HG03521 (cell line): Measurements from ENCODE around the gene GMEB2.

Experiments
- ATAC-seq: cut with Tn5 transposase; IDR thresholded peaks from one replicate; pipeline ENCODE4 v1.9.1; 2021; ENCODE audit warnings: mild to moderate bottlenecking, moderate library complexity; ENCODE audit not compliant: unreplicated experiment

Gene GMEB2

GRCh38 chr20:63590218-63591146 is 36.4 kb downstream of the GMEB2 start:
- ATAC-seq = no peak

GRCh38 chr20:63589261-63590217 is 37.4 kb downstream of the GMEB2 start:
- no peak for ATAC-seq

GRCh38 chr20:63588641-63589041 is 38.3 kb downstream of the GMEB2 start:
- no peak for ATAC-seq

GRCh38 chr20:63587776-63588591 is 38.9 kb downstream of the GMEB2 start:
- ATAC-seq = no peak

- no peak for ATAC-seq
Observed at GRCh38 chr20:63587256-63587655, 39.6 kb downstream of the GMEB2 start.

- ATAC-seq = no peak
Observed at GRCh38 chr20:63586797-63587196, 40.1 kb downstream of the GMEB2 start.

GRCh38 chr20:63585616-63586565 is 41.0 kb downstream of the GMEB2 start:
- no peak for ATAC-seq

- no peak for ATAC-seq
Observed at GRCh38 chr20:63582382-63583063, 44.4 kb downstream of the GMEB2 start.

- ATAC-seq = no peak
Observed at GRCh38 chr20:63580796-63581461, 46.0 kb downstream of the GMEB2 start.

- ATAC-seq = no peak
Observed at GRCh38 chr20:63579017-63579694, 47.7 kb downstream of the GMEB2 start.

- ATAC-seq = no peak
Observed at GRCh38 chr20:63578224-63579016, 48.5 kb downstream of the GMEB2 start.

- no peak for ATAC-seq
Observed at GRCh38 chr20:63577317-63577894, 49.5 kb downstream of the GMEB2 start.

GRCh38 chr20:63576311-63576710 is 50.6 kb downstream of the GMEB2 start:
- ATAC-seq = no peak

GRCh38 chr20:63574829-63575743 is 51.8 kb downstream of the GMEB2 start:
- ATAC-seq = no peak

GRCh38 chr20:63574156-63574828 is 52.6 kb downstream of the GMEB2 start, which contains the start of gene HELZ2:
Gene HELZ2 (minus strand): TSS chr20:63574239. CDS start chr20:63572385, 1,854 bp downstream.
- no peak for ATAC-seq
